ENCODE results near the gene DUSP1.

The DUSP1 gene

GRCh38 chr5:172744123-172745104, 26.6 kb downstream of the DUSP1 start:
- H3K4me3 ChIP-seq (ENCODE audit: low read length) = no peak overlapping the region
- H3K4me1 ChIP-seq (ENCODE audit: control insufficient read depth, insufficient read depth, low read length) = peaks cover 20% of the 10 kb centered on the region
- H3K27me3 ChIP-seq (ENCODE audit: control insufficient read depth, insufficient read depth, low read length) = peaks cover 2% of the 10 kb centered on the region
- H3K36me3 ChIP-seq (ENCODE audit: insufficient read depth, low read length) = no peaks in the 10 kb centered on the region
- no peak overlapping the region for H3K4me2 ChIP-seq (ENCODE audit: low read length)
- H3K9ac ChIP-seq (ENCODE audit: low read depth, low read length) = no peak overlapping the region
- H3K9me3 ChIP-seq (replicated peaks; ENCODE audit: low read length) = no peaks in the 10 kb centered on the region

- peaks cover 25% of the 10 kb centered on the region for H3K4me1 ChIP-seq (ENCODE audit: control insufficient read depth, insufficient read depth, low read length)
Measured at GRCh38 chr5:172743112-172743959, 27.7 kb downstream of the DUSP1 start.

GRCh38 chr5:172741206-172741582, 29.8 kb downstream of the DUSP1 start:
- Histone ChIP-seq H3K4me1 (ENCODE audit: control insufficient read depth, insufficient read depth, low read length) (peaks cover 35% of the 10 kb centered on the region), H3K36me3 (ENCODE audit: insufficient read depth, low read length) (no peaks in the 10 kb centered on the region), H3K9me3 (replicated peaks; ENCODE audit: low read length) (no peaks in the 10 kb centered on the region), H3K4me2 (ENCODE audit: low read length) (peak overlapping the region; percentile 31), H3K4me3 (ENCODE audit: low read length) (no peak overlapping the region), H3K9ac (ENCODE audit: low read depth, low read length) (peak overlapping the region; percentile 79), H3K27me3 (ENCODE audit: control insufficient read depth, insufficient read depth, low read length) (no peaks in the 10 kb centered on the region)

More at GRCh38 chr5:172743112-172743959, 27.7 kb downstream of the DUSP1 start:
- Histone ChIP-seq H3K4me2 (ENCODE audit: low read length) (no peak overlapping the region), H3K27me3 (ENCODE audit: control insufficient read depth, insufficient read depth, low read length) (no peaks in the 10 kb centered on the region), H3K9ac (ENCODE audit: low read depth, low read length) (no peak overlapping the region), H3K36me3 (ENCODE audit: insufficient read depth, low read length) (no peaks in the 10 kb centered on the region), H3K4me3 (ENCODE audit: low read length) (no peak overlapping the region), H3K9me3 (replicated peaks; ENCODE audit: low read length) (no peaks in the 10 kb centered on the region)

GRCh38 chr5:172740428-172741205, 30.4 kb downstream of the DUSP1 start:
- Histone ChIP-seq H3K4me2 (ENCODE audit: low read length) (peak overlapping the region; percentile 56), H3K4me3 (ENCODE audit: low read length) (no peak overlapping the region), H3K4me1 (ENCODE audit: control insufficient read depth, insufficient read depth, low read length) (peaks cover 41% of the 10 kb centered on the region), H3K9me3 (replicated peaks; ENCODE audit: low read length) (no peaks in the 10 kb centered on the region), H3K36me3 (ENCODE audit: insufficient read depth, low read length) (no peaks in the 10 kb centered on the region), H3K9ac (ENCODE audit: low read depth, low read length) (peak overlapping the region; percentile 79), H3K27me3 (ENCODE audit: control insufficient read depth, insufficient read depth, low read length) (no peaks in the 10 kb centered on the region)

GRCh38 chr5:172739375-172739774, 31.6 kb downstream of the DUSP1 start:
- Histone ChIP-seq H3K27me3 (ENCODE audit: control insufficient read depth, insufficient read depth, low read length) (no peaks in the 10 kb centered on the region), H3K4me1 (ENCODE audit: control insufficient read depth, insufficient read depth, low read length) (peaks cover 41% of the 10 kb centered on the region), H3K4me2 (ENCODE audit: low read length) (no peak overlapping the region), H3K9ac (ENCODE audit: low read depth, low read length) (peak overlapping the region; percentile 79), H3K9me3 (replicated peaks; ENCODE audit: low read length) (no peaks in the 10 kb centered on the region), H3K4me3 (ENCODE audit: low read length) (no peak overlapping the region), H3K36me3 (ENCODE audit: insufficient read depth, low read length) (no peaks in the 10 kb centered on the region)

GRCh38 chr5:172736508-172737135, 34.4 kb downstream of the DUSP1 start:
- peaks cover 60% of the 10 kb centered on the region for H3K4me1 ChIP-seq (ENCODE audit: control insufficient read depth, insufficient read depth, low read length)

GRCh38 chr5:172735141-172735831, 35.7 kb downstream of the DUSP1 start:
- H3K27me3 ChIP-seq (ENCODE audit: control insufficient read depth, insufficient read depth, low read length) = no peaks in the 10 kb centered on the region
- no peak overlapping the region for H3K4me3 ChIP-seq (ENCODE audit: low read length)
- no peaks in the 10 kb centered on the region for H3K36me3 ChIP-seq (ENCODE audit: insufficient read depth, low read length)
- H3K4me2 ChIP-seq (ENCODE audit: low read length) = no peak overlapping the region
- peak overlapping the region; percentile 87 for H3K9ac ChIP-seq (ENCODE audit: low read depth, low read length)
- no peaks in the 10 kb centered on the region for H3K9me3 ChIP-seq (replicated peaks; ENCODE audit: low read length)
- H3K4me1 ChIP-seq (ENCODE audit: control insufficient read depth, insufficient read depth, low read length) = peaks cover 48% of the 10 kb centered on the region

More at GRCh38 chr5:172736508-172737135, 34.4 kb downstream of the DUSP1 start:
- Histone ChIP-seq H3K36me3 (ENCODE audit: insufficient read depth, low read length) (no peaks in the 10 kb centered on the region), H3K9me3 (replicated peaks; ENCODE audit: low read length) (no peaks in the 10 kb centered on the region), H3K9ac (ENCODE audit: low read depth, low read length) (peak overlapping the region; percentile 66), H3K27me3 (ENCODE audit: control insufficient read depth, insufficient read depth, low read length) (no peaks in the 10 kb centered on the region), H3K4me2 (ENCODE audit: low read length) (peak overlapping the region; percentile 17), H3K4me3 (ENCODE audit: low read length) (no peak overlapping the region)

- H3K36me3 ChIP-seq (ENCODE audit: insufficient read depth, low read length) = no peaks in the 10 kb centered on the region
- no peaks in the 10 kb centered on the region for H3K27me3 ChIP-seq (ENCODE audit: control insufficient read depth, insufficient read depth, low read length)
- H3K4me3 ChIP-seq (ENCODE audit: low read length) = no peak overlapping the region
- peak overlapping the region; percentile 63 for H3K4me2 ChIP-seq (ENCODE audit: low read length)
- H3K4me1 ChIP-seq (ENCODE audit: control insufficient read depth, insufficient read depth, low read length) = peaks cover 36% of the 10 kb centered on the region
- H3K9ac ChIP-seq (ENCODE audit: low read depth, low read length) = peak overlapping the region; percentile 87
- no peaks in the 10 kb centered on the region for H3K9me3 ChIP-seq (replicated peaks; ENCODE audit: low read length)
Measured at GRCh38 chr5:172733974-172734346, 37.0 kb downstream of the DUSP1 start.

GRCh38 chr5:172733131-172733973, 37.6 kb downstream of the DUSP1 start:
- Histone ChIP-seq H3K4me1 (ENCODE audit: control insufficient read depth, insufficient read depth, low read length) (peaks cover 36% of the 10 kb centered on the region), H3K4me2 (ENCODE audit: low read length) (peak overlapping the region; percentile 63), H3K27me3 (ENCODE audit: control insufficient read depth, insufficient read depth, low read length) (no peaks in the 10 kb centered on the region), H3K9ac (ENCODE audit: low read depth, low read length) (peak overlapping the region; percentile 87), H3K9me3 (replicated peaks; ENCODE audit: low read length) (no peaks in the 10 kb centered on the region), H3K36me3 (ENCODE audit: insufficient read depth, low read length) (no peaks in the 10 kb centered on the region), H3K4me3 (ENCODE audit: low read length) (peak overlapping the region; percentile 43)
